Stomach (tissue), 9 donors: ENCODE data around the gene DEGS1. TPM values are rescaled to one million over a fixed set of nuclear protein-coding genes. Genes with fewer than 3 reads are reported as not detected.

Experiments
- DNase-seq, 2 donors: peaks; one replicate each; pipeline versions ENCODE4 v3.0.0 to v3.0.0-alpha.2; 2013 to 2019
- H3K27ac ChIP-seq, 5 donors: fragments of 200-600 bp in 4 of 5; sonication (generic) in 4 of 5; one replicate each; pipeline ENCODE4 v1.5.1; 2013 to 2019; ENCODE audit warnings: mild to moderate bottlenecking in 1 of 5, moderate library complexity in 1 of 5
- H3K27me3 ChIP-seq, 3 donors: fragments of 200-600 bp; sonication (generic); one replicate each; pipeline ENCODE4 v1.5.1; 2017 to 2019; ENCODE audit warnings: mixed run types in 1 of 3
- H3K36me3 ChIP-seq, 4 donors: fragments of 200-600 bp; sonication (generic); 1 replicate in 3 of 4; 2 replicates in 1 of 4; pipeline ENCODE4 v1.5.1; 2016 to 2019
- H3K4me1 ChIP-seq, 4 donors: fragments of 200-600 bp; sonication (generic); one replicate each; pipeline ENCODE4 v1.5.1; 2016 to 2019
- H3K4me3 ChIP-seq, 4 donors: fragments of 200-600 bp; sonication (generic) in 3 of 4; one replicate each; pipeline ENCODE4 v1.5.1; 2016 to 2019; ENCODE audit warnings: mild to moderate bottlenecking in 1 of 4
- H3K9me3 ChIP-seq, 4 donors: fragments of 200-600 bp; sonication (generic); one replicate each; pipeline ENCODE4 v1.5.1; 2016 to 2019
- EP300 ChIP-seq: sonication (generic); formaldehyde crosslinking; IDR thresholded peaks from one replicate; pipeline ENCODE4 v1.6.1; 2017; ENCODE audit warnings: antibody characterized with exemption
- POLR2A ChIP-seq, 4 donors: fragments of 450-650 bp; IDR thresholded peaks; one replicate each; pipeline ENCODE4 v1.6.1; 2016; ENCODE audit warnings: antibody characterized with exemption in 4 of 4, control low read depth in 2 of 4, mild to moderate bottlenecking in 1 of 4, moderate library complexity in 1 of 4
- POLR2AphosphoS5 ChIP-seq, 3 donors: sonication (generic); formaldehyde crosslinking; IDR thresholded peaks; one replicate each; pipeline ENCODE4 v1.6.1; 2016; ENCODE audit warnings: antibody characterized with exemption in 3 of 3
- WGBS, 5 donors: extraction: QIAGEN DNeasy Blood & Tissue Kit in 3 of 5; methylation state at CpG; one replicate each; pipeline versions ENCODE4 v1.1.5 to v1.1.7; 2013 to 2018; 5-methylcytosine and 5-hydroxymethylcytosine counted together
- intact Hi-C: fragments of 100-400 bp; cut with DNase I; formaldehyde crosslinking; loops from one replicate; pipeline ENCODE4 v1.15.1; 2023; ENCODE audit warnings: low total_unique reads
- polyA plus RNA-seq, 3 donors: library from polyadenylated mRNA; stranded (reverse); fragments of 200-250 nt; gene quantifications; one replicate each; pipeline ENCODE4 v1.2.3, GENCODE V29; 2013
- total RNA-seq, 5 donors: library from RNA; depleted of rRNA; stranded (reverse); fragments of >200 nt; gene quantifications; one replicate each; pipeline versions ENCODE4 v1.1.0 to v1.2.3, GENCODE V29; 2014 to 2016
- TF ChIP-seq, protein P1 (sequence below), 7 experiments: fragments of 450-650 bp in 4 of 7; fragments of 200-600 bp in 3 of 7; sonication (generic) in 3 of 7; IDR thresholded peaks; one replicate each; pipeline ENCODE4 v1.5.1; 2016 to 2019; ENCODE audit warnings: antibody characterized with exemption in 7 of 7, control low read depth in 2 of 7, mild to moderate bottlenecking in 1 of 7
- donor health status: healthy with polysubstance abuse.
- donor health status: Bipolar disorder and iron deficiency.
- donor health status: healthy.

The DEGS1 gene
- total and polyA plus RNA-seq, 8 donors: 6.4 to 109 (median 41.0) TPM

DNA sequence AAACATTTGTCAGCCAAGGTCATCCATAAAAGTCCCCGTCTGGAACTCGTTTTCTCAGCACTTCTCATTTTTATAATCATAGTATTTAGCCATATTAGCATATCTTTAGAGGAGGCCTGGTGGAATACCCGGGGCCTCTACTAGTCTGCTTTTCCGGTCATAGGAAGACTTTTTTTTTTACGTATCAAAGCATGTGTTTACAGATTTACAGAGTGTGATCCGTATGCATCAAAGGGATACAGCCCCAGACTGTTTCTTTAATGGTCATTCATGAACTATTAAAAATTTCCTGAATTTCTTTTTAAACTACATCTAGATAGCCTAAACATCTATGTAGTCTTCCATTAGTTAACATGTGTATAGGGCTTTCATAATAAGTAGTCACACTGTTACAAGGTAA lies 23.5 kb upstream of the DEGS1 start:
- no peaks in the 10 kb centered on the region for H3K9me3 ChIP-seq
- intact Hi-C loops: no loop called here
- 71 to 77% (median 74%) methylated on average over 6 of the region's 6 CpGs for WGBS, 5 donors
- peaks cover 32 to 71% (median 64%) of the 10 kb centered on the region in 4 donors for H3K36me3 ChIP-seq
- no peak for DNase-seq
- H3K4me1 ChIP-seq: peaks cover 0 to 9% (median 5%) of the 10 kb centered on the region in 4 donors
- H3K27me3 ChIP-seq: no peaks in the 10 kb centered on the region
- H3K27ac ChIP-seq: no peak overlapping the region
- H3K4me3 ChIP-seq: no peak overlapping the region
- TF ChIP-seq, protein P1, sequence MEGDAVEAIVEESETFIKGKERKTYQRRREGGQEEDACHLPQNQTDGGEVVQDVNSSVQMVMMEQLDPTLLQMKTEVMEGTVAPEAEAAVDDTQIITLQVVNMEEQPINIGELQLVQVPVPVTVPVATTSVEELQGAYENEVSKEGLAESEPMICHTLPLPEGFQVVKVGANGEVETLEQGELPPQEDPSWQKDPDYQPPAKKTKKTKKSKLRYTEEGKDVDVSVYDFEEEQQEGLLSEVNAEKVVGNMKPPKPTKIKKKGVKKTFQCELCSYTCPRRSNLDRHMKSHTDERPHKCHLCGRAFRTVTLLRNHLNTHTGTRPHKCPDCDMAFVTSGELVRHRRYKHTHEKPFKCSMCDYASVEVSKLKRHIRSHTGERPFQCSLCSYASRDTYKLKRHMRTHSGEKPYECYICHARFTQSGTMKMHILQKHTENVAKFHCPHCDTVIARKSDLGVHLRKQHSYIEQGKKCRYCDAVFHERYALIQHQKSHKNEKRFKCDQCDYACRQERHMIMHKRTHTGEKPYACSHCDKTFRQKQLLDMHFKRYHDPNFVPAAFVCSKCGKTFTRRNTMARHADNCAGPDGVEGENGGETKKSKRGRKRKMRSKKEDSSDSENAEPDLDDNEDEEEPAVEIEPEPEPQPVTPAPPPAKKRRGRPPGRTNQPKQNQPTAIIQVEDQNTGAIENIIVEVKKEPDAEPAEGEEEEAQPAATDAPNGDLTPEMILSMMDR (IDR thresholded peaks at IDR 0.05): no peak
- TF ChIP-seq POLR2AphosphoS5 (IDR thresholded peaks at IDR 0.05) (no peak), POLR2A (IDR thresholded peaks at IDR 0.05) (no peak), EP300 (no peak)

DNA sequence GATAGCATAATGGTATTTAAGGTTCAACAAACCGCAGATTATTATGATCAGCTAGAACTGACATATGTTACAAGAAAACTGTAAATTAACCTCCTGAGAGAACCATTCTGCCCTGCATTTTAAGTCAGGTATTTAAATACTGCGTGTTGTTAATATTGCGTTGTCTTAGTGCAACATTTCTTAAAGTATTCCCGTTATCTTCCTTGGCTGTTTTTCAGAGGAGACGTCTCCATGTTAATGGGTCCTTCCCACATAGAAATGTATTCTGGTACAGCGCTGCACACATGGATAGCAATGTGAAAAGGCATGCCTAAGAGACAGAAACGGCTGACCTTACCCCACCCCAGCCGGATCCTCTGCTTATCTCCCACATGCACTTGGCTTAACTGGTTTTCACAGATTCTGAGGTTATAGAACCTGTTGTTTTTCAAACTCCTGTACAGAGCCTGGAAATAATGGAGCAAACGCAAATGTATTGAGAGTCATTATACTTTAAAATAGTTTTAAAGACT lies 22.8 kb upstream of the DEGS1 start:
- WGBS, 5 donors: 89 to 93% (median 93%) methylated on average over 9 of the region's 9 CpGs
- Histone ChIP-seq H3K27ac (no peak overlapping the region), H3K36me3 (peaks cover 32 to 71% (median 61%) of the 10 kb centered on the region in 4 donors), H3K4me3 (no peak overlapping the region), H3K27me3 (no peaks in the 10 kb centered on the region), H3K9me3 (no peaks in the 10 kb centered on the region), H3K4me1 (peaks cover 0 to 9% (median 5%) of the 10 kb centered on the region in 4 donors)
- TF ChIP-seq POLR2AphosphoS5 (IDR thresholded peaks at IDR 0.05) (no peak), EP300 (no peak), POLR2A (IDR thresholded peaks at IDR 0.05) (no peak)
- TF ChIP-seq, protein P1 (IDR thresholded peaks at IDR 0.05): no peak
- DNase-seq: no peak
- intact Hi-C loops: no loop called here

DNA sequence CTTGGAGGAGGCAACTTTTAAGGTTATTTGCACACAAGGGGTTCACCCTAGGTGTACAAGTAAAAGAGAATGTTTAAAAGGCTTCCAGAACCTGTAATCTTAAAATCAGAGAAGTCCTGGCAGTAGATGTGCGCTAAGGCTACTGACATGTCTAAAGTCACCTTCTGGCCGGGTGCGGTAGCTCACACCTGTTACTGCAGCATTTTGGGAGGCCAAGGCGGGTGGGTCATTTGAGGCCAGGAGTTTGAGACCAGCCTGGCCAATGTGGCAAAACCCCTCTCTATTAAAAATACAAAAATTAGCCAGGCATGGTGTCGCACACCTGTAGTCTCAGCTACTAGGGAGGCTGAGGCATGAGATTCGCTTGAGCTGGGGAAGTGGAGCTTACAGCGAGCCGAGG lies 20.3 kb upstream of the DEGS1 start:
- no peaks in the 10 kb centered on the region for H3K9me3 ChIP-seq
- no peak overlapping the region for H3K27ac ChIP-seq
- 93 to 97% (median 94%) methylated on average over 8 of the region's 8 CpGs for WGBS, 5 donors
- no peaks in the 10 kb centered on the region for H3K27me3 ChIP-seq
- no peak overlapping the region for H3K4me3 ChIP-seq
- peaks cover 0 to 9% (median 5%) of the 10 kb centered on the region in 4 donors for H3K4me1 ChIP-seq
- no peak for DNase-seq
- peaks cover 18 to 46% (median 37%) of the 10 kb centered on the region in 4 donors for H3K36me3 ChIP-seq
- TF ChIP-seq EP300: no peak
- TF ChIP-seq, protein P1 (IDR thresholded peaks at IDR 0.05): no peak
- no peak for TF ChIP-seq POLR2A (IDR thresholded peaks at IDR 0.05)
- TF ChIP-seq POLR2AphosphoS5 (IDR thresholded peaks at IDR 0.05): no peak
- intact Hi-C loops: no loop called here

GRCh38 chr1:224163311-224163710 lies 19.7 kb upstream of the DEGS1 start:
- 68 to 90% (median 73%) methylated on average over 2 of the region's 2 CpGs for WGBS, 5 donors
- Histone ChIP-seq H3K4me3 (no peak overlapping the region), H3K4me1 (peaks cover 0 to 9% (median 6%) of the 10 kb centered on the region in 4 donors), H3K9me3 (no peaks in the 10 kb centered on the region), H3K36me3 (peaks cover 13 to 40% (median 32%) of the 10 kb centered on the region in 4 donors), H3K27ac (no peak overlapping the region), H3K27me3 (no peaks in the 10 kb centered on the region)
- intact Hi-C loops: no loop called here
- TF ChIP-seq, protein P1 (IDR thresholded peaks at IDR 0.05): no peak
- TF ChIP-seq EP300 (no peak), POLR2A (IDR thresholded peaks at IDR 0.05) (no peak), POLR2AphosphoS5 (IDR thresholded peaks at IDR 0.05) (no peak)
- DNase-seq: no peak
